HG02884 (cell line): ENCODE results near the gene SLC12A7.
"Not testable (repeated sequence)": the region's sequence is repeated elsewhere in the genome, so short reads cannot be mapped to it uniquely, and the experiment has no call there.

Experiments used
- ATAC-seq: cut with Tn5 transposase; IDR thresholded peaks from one replicate; pipeline ENCODE4 v1.9.1; 2021; ENCODE audit warnings: mild to moderate bottlenecking, moderate library complexity; ENCODE audit not compliant: unreplicated experiment

SLC12A7 gene

GRCh38 chr5:1027631-1028441 is 84.0 kb downstream of the SLC12A7 start:
- ATAC-seq = no peak

GRCh38 chr5:1026700-1027621 is 84.9 kb downstream of the SLC12A7 start:
- no peak for ATAC-seq

DNA sequence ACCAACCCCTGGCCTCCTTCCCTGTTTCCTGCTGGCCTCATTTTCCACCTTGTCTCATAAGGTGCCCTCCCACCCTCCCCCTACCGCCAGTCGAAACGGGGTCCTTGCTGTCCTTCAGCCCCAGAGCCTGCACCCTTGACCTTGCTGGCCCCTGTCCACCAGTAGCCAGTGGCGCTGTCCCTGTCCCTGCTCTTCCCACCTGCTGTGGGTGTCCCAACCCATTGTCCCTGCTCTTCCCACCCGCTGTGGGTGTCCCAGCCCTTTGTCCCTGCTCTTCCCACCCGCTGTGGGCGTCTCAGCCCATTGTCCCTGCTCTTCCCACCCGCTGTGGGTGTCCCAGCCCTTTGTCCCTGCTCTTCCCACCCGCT is 89.9 kb downstream of the SLC12A7 start:
- ATAC-seq = not testable (repeated sequence)

DNA sequence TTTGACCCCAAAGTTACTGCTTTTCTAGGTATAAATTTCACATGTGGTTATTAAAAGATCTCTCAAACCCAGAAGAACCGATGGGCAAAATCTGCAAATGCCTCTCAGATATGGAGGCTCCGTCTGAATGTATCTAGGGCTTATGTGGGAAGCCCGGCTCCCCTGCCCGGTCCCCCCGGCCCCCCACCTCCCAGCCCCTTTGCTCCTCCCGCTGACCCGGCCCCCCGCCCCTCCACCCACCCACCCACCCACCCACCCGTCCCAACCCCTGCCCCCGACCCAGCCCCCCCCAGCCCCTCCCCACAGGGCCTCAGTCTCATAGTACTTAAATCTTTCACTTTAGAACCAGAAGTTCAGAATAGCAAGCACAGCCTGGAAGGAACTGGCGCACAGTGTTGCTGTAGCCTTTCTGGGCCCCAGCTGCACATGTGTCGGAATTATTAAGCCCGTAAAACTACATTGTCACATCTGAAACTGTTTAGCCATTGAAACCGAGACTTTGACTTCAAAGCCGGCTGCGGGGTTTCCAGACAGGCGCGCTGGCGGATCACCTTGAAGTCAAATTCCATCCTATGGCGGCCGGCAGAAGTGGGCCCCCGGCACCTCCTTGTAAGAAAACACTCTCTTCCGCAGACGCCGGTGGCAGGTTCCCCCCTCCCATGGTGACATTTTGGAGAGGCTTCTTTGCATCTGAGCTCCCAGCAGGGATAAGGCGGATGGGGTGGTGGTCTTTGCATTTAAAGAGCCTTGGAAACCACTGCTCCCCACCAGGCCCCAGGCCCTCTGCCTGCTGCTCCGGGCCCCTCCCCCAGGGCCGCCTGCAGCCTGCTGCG is 90.5 kb downstream of the SLC12A7 start:
- ATAC-seq = no peak

- no peak for ATAC-seq
Measured at GRCh38 chr5:1020452-1020961, 91.4 kb downstream of the SLC12A7 start.

GRCh38 chr5:1019001-1019905 is 92.6 kb downstream of the SLC12A7 start:
- no peak for ATAC-seq

DNA sequence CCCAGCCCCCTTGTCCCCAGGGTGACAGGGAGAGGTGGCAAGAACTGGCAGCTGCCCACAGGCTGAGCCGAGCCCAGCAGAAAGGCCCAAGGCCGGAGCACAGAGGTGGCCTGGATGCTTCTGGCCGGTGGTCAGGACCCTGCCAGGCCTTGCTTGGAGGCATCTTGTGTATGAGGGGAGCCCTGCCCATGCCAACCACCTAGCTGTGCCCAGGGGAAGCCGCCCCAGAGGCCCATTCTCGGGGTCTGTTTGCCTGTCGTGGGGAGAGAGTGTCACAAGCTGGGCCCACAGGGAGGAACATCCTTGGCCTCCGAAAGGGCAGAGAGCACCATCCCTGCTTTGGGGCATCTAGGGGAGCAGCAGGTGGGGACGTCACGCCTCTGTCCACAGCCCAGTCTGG is 93.3 kb downstream of the SLC12A7 start:
- ATAC-seq = no peak

DNA sequence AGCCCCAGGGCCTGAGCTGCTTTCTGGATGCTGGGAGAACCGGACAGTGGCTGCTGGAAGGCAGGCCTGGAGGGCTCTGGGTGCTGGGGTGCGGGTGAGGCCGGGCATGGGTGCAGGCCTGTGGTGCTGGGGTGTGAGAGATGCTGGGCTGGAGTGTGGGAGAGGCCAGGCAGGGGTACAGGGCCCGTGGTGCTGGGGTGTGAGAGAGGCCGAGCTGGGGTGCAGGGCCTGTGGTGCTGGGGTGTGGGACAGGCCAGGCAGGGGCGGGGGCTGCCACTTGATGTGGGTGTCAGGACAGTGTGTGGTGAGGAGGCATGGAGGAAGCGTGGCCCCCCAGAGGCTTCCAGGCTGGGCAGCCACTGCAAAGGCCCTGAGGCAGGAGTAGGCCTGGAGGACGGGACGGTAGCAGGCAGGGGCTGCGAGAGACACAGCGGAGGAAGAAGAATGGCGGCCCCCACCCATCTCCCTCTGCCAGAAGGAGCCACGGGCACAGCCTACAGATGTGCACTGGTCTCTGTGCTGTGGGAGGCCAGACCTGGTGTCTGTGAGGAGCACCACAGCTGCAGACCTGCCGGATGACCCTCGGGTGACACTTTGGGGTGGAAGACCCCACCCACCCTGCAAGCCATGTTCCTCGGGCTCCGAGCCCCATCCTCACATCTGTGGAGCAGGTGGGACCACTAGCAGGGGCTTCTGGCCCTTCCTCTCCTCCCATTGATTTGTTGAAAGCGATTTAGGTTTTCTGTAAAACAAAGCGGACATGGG is 94.0 kb downstream of the SLC12A7 start:
- ATAC-seq = no peak

DNA sequence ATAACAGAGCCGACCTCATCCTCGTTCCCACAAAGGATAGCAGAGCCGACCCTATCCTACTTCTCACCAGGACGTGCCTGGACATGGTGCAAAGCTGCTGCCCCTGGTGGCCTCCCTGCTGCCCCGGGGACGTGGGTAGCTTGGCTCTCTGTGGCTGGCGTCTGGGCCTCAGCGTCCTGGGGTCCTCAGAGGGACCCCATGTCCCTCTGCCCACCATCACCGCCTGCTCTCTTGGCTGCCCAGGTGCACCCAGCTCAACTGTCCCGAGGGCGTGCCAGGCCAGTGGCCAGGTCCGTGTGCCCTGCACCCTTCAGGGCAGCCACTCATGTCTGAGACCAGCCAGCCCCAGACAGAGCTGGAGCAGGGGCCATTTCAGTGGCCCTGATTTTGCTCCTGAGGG is 94.8 kb downstream of the SLC12A7 start:
- ATAC-seq = no peak

DNA sequence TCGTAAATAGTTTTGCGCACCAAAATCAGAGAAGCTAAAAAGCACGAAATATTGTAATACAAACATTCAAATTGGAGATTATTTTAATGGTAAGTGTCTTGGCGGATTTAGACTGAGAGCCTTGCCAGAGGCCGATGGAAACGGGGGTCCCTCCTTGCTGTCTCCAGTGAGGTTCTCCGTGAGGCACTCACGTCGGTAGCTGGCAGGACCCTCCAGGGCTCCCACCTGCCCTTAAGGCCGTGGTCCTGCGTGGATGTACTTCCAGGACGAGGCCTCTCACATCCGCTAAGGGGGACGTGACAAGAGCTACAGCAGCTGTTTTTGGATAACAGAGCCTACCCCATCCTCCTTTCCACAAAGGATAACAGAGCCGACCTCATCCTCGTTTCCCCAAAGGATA is 95.4 kb downstream of the SLC12A7 start:
- ATAC-seq = no peak

GRCh38 chr5:1016036-1016435 is 95.8 kb downstream of the SLC12A7 start:
- no peak for ATAC-seq

DNA sequence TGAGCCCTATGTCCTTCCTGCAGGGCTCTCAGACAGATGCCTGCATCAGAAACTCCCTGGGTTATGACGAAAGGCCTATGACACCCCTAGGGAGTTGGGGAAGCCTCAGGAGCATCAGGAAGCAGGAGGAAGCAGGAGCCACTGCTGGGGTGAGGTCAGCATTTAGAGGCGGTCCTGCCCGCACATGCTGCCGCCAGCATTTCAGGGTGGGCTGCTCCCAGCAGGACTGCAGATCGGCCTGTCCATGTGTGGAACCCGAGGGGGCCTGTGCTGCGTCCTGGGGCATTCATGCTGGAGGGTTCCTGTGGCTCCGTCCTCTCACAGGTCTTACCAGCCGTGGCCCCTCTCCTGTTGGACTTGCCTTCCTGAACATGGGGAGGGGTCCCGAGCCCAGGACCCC is 96.4 kb downstream of the SLC12A7 start:
- no peak for ATAC-seq

DNA sequence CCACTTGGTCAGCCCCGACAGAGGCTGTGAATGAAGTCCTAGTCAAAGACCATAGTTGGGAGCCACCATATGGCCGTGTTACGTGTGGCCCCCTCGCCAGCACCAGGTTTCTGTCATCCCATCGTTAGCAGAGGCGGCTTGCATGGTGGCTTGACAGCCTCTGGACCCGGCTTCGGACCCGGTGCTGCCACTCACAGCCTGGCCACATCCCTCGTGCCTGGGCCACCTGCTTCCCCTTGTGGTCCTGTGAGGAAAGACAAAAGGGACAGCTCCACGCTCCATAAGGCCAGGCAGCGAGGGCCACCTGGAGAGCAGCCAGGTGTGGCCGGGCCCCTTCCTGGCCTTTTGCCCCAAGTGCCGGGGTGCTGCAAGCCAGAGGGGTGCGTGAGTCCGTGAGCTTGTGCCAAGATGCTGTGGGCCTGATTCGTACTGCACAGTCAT is 97.1 kb downstream of the SLC12A7 start:
- ATAC-seq = no peak

DNA sequence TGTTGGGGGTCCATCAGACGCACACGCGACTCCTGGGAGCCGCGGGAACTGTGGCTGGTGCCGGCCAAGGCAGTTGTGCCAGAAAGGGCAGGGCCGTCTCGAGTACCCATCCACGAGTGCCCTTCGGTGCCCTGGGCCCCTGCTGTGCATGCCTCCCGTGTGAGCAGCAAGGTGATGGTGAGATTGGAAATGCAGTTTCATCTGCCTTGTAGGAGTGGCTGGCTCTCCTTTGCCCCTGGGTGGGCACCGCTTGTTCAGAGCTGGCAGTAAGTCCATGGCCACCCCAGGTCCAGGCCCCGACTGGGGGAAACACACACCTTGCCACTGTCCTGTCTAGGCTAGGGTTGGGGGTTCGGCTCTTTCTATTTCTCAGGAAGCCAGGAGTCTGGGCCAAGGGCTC is 97.5 kb downstream of the SLC12A7 start:
- ATAC-seq = no peak

DNA sequence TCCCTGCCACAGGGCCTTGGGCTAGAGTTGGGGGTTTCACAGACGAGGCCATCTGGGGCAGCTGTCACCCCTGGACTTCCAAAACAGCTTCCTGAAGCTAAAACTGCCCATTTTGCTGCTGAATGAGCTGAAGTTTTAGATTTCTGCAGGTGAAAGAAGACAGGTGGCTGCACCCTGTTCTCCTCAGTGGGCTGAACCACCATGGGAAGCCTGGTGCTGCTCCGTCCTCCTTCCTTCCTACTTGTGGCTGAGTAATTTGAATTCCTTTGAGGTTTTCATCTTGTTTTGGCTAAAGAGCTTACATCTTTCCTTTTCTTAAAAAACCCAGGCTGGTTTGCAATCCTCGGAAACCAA is 97.9 kb downstream of the SLC12A7 start:
- ATAC-seq = no peak

DNA sequence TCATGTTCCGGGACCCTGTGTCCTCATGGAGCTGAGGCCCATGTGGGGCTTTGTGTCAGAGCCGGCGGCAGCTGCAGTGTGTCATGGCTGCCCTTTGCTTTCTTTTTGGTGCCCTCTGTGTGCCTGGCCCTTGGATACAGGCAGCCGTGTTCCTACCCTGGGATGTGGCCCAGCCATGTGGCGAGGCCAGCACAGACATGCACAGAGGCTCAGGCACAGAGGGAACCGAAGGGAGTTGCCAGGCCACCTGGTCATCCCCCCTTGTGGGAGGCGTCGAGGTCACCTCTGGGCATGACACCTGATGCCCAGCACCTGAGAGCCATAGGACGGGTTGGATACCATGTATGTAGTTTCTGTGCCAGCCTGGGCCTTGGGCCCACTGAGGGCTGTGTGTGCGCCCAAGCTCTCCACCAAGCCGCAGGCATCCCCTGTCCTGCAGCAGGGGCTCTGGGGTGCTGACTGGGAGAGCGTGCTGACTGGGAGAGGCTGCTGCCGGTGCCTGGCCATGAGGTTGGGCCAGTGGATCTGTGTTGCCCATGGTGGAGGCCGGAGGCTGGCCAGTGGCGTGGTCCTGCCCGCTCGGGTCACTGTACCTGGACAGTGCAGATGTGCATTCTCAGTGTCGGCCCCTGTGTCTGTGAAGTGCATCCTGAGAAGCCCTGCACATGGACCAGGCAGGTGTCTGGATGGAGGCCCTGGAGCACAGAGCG is 98.5 kb downstream of the SLC12A7 start:
- ATAC-seq = no peak

- no peak for ATAC-seq
Measured at GRCh38 chr5:1012900-1013237, 99.0 kb downstream of the SLC12A7 start.

DNA sequence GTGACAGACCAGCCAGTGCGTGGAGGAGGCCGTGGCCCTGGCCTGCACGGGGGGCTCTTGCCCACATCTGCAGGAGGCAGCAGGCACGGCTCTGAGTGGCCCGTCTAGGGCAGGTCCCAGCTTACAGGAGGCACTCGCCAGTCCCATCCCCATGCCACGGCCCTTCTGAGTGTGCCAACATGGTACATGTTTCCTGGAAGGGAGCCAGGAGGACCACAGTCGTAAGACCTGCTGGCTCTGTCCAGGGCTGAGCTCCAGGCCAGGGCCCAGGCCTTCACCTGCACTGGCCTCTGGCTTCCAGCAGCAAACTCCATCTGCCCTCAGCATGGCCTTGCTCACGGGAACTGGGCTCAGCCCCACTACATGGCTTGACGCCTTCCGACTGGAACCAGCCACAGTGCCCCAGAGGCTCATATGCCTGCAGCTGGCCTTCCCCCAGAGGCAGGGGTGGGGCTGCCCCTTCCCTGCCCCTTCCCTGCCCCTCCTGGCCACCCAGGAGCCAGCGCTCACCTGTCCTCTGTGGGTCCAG is 99.5 kb downstream of the SLC12A7 start:
- no peak for ATAC-seq
